HG03378 (cell line): ENCODE results near the gene KIAA2012.

ENCODE experiments used
- ATAC-seq: cut with Tn5 transposase; IDR thresholded peaks from one replicate; pipeline ENCODE4 v1.9.1; 2021; ENCODE audit warnings: mild to moderate bottlenecking, moderate library complexity; ENCODE audit not compliant: unreplicated experiment

The KIAA2012 gene

GRCh38 chr2:202074324-202074723 lies 1.3 kb downstream of the KIAA2012 start:
- ATAC-seq, result no peak

- ATAC-seq, result no peak
Observed at GRCh38 chr2:202079310-202079709, 6.3 kb downstream of the KIAA2012 start.

GRCh38 chr2:202084265-202084664 lies 11.2 kb downstream of the KIAA2012 start:
- ATAC-seq, result no peak

GRCh38 chr2:202088777-202089176 lies 15.7 kb downstream of the KIAA2012 start:
- no peak for ATAC-seq

- no peak for ATAC-seq
Observed at GRCh38 chr2:202090530-202090929, 17.5 kb downstream of the KIAA2012 start.

GRCh38 chr2:202091476-202091875 lies 18.4 kb downstream of the KIAA2012 start:
- ATAC-seq, result no peak

- ATAC-seq, result no peak
Observed at GRCh38 chr2:202094426-202094986, 21.5 kb downstream of the KIAA2012 start.

- no peak for ATAC-seq
Observed at GRCh38 chr2:202095235-202095634, 22.2 kb downstream of the KIAA2012 start.

- no peak for ATAC-seq
Observed at GRCh38 chr2:202096736-202097135, 23.7 kb downstream of the KIAA2012 start.

- ATAC-seq, result no peak
Observed at GRCh38 chr2:202098291-202098690, 25.2 kb downstream of the KIAA2012 start.

GRCh38 chr2:202099515-202099914 lies 26.5 kb downstream of the KIAA2012 start:
- no peak for ATAC-seq

GRCh38 chr2:202100176-202100575 lies 27.1 kb downstream of the KIAA2012 start:
- no peak for ATAC-seq

GRCh38 chr2:202101026-202101579 lies 28.0 kb downstream of the KIAA2012 start:
- no peak for ATAC-seq

GRCh38 chr2:202102425-202103000 lies 29.5 kb downstream of the KIAA2012 start:
- ATAC-seq, result no peak

GRCh38 chr2:202104286-202104870 lies 31.3 kb downstream of the KIAA2012 start:
- ATAC-seq, result no peak

GRCh38 chr2:202105025-202105424 lies 32.0 kb downstream of the KIAA2012 start:
- ATAC-seq, result no peak

- no peak for ATAC-seq
Observed at GRCh38 chr2:202108345-202108744, 35.3 kb downstream of the KIAA2012 start.

- ATAC-seq, result no peak
Observed at GRCh38 chr2:202109139-202109736, 36.2 kb downstream of the KIAA2012 start.

GRCh38 chr2:202109737-202110184 lies 36.7 kb downstream of the KIAA2012 start:
- ATAC-seq, result no peak

GRCh38 chr2:202110491-202110890 lies 37.4 kb downstream of the KIAA2012 start:
- no peak for ATAC-seq

- no peak for ATAC-seq
Observed at GRCh38 chr2:202112041-202112440, 39.0 kb downstream of the KIAA2012 start.
